H4 (cell line): ENCODE data around the gene WFIKKN1. TPM values are rescaled to one million over a fixed set of nuclear protein-coding genes. Genes with fewer than 3 reads are reported as not detected.
"Not testable (repeated sequence)": the region's sequence is repeated elsewhere in the genome, so short reads cannot be mapped to it uniquely, and the experiment has no call there.

ENCODE experiments used
- DNase-seq: peaks from one replicate; pipeline ENCODE4 v3.0.0-alpha.2; 2015; ENCODE audit warnings: low spot score
- total RNA-seq: library from RNA; depleted of rRNA; stranded (reverse); fragments of >200 nt; shearing (Covaris generic); gene quantifications from 2 replicates; pipeline ENCODE4 v1.2.3, GENCODE V29; 2014

Gene WFIKKN1
- total RNA-seq, 1 experiment from 2014 or later = not detected

DNA sequence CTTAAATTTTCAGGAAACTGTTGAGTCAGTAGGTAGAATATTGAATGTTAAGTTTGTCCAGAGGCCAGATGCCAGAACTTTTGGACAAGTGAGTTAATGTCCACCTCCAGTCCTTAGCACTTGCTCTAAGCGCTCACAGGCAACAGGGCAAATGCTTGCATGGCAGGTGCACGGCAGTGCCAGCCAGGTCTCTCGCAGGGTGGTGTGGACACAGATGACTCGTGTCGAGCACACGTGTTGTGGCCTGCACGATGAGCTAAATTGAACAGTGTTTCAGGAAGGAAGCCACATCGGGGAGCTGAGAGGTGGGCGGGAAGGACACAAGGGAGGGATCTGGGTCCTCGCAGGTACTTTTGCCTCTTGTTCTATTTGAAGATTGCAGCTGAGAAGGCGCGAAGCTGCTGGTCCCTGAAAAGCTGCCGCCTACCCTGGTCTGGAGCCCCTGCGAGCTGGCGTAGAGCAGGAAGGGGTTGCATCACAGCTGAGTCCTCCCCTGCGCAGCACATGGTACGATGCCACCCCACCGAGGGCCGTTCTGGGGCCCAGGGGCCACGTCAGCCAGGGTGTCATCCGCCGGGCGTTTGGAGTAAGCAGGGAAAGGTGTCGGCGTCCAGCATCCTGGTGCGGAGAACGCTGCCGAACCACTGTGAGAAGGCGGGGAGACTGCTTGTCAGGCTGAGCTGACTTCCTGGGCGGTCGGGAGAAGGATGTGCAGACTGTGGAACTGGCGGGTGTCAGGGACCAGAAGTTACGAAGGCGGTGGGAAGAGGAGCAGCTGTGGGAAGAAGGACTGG lies 34.6 kb upstream of the WFIKKN1 start:
- no peak for DNase-seq

DNA sequence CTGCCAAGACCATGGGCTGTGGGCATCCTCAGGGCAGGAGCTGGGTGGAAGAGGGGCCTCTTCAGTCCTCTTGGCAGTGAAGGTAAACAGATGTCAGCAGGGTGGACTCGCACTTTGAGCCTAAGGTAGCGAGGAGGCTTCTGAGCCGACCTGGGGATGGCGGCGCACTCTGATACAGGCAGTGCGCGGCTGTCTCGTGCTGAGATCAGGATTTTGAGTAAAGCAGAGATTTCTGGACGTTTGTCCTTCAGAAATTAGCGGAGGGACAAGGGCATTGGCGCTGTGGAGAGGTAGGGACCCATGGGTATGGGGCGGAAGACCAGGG lies 34.1 kb upstream of the WFIKKN1 start:
- no peak for DNase-seq

DNA sequence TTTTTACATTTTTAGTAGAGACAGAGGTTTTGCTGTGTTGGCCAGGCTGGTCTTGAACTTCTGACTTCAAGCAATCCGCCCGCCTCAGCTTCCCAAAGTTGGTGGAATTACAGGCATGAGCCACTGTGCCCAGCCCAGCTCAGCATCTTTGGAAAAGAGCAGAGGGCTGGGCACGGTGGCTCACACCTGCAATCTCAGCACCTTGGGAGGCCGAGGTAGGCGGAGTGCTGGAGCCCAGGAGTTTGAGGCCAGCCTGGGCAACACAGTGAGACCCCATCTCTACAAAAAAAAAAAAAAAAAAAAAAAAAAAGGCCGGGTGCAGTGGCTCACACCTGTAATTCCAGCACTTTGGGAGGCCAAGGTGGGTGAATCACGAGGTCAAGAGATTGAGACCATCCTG lies 33.1 kb upstream of the WFIKKN1 start:
- not testable (repeated sequence) for DNase-seq

DNA sequence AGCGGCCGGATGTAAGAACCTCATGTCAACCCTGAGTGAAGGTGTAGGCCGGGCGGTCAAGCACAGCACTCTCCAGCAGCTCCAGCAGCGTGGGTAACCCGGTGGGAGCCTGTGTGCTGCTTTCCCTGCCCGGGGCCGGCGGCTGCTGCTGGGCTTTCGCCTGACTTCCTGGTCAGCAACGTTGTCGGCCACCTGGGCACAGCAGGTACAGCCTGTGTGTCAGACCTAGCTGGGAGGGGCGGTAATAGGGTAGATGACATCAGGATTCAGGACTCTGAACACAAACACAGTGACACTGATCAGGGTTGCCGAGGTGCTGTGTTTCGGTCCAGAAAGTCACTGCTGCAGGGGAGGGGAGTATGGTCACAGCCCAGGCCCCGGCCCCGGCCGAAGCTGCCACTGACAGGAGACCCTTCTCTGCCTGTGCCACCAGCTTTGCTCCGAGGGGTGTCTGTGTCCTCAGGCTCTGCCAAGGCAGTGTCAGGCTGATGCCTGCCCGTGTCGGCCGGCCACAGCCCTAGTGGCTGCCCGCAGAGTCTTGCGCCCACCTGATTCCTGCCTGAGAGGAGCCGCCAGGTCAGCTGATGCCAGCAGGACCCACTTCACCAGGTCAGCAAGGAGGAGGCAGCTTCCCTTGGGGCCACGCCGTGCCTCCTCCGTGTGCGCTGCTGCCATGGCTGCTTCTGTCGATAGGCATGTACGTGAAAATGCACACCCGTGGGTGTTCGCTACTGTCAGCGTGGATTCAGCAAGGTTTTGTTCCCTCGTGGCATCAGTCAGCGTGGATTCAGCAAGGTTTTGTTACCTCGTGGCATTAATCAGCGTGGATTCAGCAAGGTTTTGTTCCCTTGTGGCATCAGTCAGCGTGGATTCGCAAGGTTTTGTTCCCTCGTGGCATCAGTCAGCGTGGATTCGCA lies 31.7 kb upstream of the WFIKKN1 start:
- no peak for DNase-seq

DNA sequence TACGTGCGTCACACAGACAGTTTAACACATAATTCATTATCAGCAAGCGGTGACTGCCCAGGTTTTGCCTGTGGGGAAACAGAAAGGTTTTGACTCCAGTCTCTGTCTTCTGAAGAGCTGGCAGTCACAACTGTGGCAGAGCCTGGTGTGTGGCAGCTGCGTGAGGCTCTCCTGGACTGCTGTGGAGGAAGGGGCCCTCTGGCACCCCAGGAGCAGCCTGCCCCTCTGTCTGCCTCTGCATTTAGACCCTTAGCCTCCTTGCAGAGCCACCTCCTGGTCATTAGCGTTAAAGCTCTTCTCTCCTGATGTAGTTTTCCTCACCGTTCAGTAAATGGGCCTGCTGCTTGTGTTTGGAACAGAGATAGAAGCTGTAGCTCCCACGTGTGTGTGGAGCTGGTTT lies 30.0 kb upstream of the WFIKKN1 start:
- DNase-seq = no peak

DNA sequence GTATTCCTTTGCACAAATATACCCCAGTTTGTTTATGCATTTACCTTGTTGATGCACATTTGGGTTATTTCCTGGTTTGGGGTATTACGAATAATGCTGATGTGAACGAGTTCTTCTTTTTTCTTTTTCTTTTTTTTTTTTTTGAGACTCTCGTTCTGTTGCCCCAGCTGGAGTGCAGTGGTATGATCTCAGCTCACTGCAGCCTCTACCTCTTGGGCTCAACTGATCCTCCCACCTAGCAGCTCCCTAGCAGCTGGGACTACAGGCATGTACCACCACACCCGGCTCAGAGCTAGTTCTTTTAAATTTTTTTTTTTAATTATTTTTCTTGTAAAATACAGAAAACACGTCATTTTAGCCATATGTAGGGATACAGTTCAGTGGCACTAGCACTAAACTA lies 26.9 kb upstream of the WFIKKN1 start:
- no peak for DNase-seq

DNA sequence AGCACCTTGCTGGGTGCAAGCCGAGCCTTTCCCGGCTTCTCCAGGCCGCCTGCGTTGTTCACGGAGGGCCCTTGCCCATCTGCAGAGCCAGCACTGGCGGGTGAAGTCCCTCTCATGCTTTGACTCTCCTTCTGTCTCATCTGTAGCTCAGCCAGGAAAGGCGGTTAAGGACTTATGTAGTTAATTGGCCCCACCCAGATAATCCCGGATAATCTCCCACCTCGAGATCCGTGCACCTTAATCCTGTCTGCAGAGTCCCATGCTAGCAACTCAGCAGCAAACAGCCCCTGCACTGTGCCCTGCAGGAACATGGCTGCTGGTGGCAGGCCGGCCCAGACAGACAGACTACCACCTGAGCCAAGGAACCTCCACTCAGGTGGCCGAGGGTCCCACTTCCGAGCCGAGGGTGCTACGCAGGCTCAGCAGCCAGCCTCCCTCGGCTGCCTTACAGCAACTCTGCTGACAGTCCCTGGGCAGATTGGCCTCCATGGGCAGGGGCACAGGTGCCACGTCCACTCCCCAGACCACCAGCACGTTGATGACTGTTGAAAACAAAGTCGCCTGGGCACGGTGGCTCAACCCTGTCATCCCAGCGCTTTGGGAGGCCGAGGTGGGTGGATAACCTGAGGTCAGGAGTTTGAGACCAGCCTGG lies 24.0 kb upstream of the WFIKKN1 start:
- no peak for DNase-seq

DNA sequence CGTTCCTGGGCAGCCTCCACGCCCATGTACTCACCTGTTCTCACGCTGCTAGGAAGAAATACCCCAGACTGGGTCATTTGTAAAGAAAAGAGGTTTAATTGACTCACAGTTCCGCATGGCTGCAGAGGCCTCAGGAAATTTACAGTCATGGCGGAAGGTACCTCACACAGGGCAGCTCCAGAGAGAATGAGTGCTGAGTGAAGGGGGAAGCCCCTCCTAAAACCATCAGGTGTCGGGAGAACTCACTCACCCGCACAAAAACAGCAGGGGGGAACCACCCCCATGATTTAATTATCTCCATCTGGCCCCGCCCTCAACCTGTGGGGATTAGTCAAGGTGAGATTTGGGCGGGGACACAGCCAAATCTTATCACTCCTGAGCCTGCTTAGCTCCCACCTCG lies 22.8 kb upstream of the WFIKKN1 start:
- no peak for DNase-seq

DNA sequence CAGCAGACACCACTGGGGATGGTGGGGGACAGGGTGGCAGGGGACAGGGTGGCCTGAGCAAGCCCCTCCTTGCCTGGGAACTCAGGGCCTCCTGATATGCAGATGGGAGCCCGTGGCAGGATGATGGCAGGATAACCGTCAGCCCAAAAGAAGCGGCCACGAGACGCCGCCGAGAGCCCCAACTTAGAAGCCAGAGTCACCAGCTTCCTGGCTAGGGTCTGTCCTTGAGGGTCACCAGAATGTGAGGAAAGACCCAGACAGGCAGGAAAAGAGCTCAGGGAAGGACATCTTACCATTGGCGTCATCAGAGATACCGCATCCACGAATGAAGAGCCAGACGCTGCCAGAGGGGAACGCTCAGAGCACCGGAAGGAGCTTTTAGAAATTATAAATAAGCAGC lies 21.5 kb upstream of the WFIKKN1 start:
- DNase-seq = no peak

DNA sequence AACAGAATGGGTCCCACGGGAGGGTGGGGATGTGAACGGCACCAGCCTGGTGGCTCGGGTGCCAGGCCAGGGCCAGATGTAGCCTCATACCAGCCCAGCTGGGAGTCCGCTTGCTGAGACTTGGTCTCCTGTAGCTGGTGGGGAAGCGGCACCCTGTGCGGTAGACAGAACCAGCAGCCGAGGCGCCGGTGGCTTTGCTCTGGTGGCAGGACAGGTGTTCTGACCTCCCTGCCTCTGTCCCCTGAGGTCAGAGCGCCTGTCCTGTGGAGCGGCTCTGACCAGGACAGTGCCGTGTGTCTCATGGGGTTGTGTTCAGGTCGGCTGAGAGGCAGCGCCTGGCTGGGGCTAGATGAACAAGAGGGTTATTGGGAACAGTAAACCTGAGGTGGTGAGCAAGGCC lies 20.8 kb upstream of the WFIKKN1 start:
- no peak for DNase-seq

DNA sequence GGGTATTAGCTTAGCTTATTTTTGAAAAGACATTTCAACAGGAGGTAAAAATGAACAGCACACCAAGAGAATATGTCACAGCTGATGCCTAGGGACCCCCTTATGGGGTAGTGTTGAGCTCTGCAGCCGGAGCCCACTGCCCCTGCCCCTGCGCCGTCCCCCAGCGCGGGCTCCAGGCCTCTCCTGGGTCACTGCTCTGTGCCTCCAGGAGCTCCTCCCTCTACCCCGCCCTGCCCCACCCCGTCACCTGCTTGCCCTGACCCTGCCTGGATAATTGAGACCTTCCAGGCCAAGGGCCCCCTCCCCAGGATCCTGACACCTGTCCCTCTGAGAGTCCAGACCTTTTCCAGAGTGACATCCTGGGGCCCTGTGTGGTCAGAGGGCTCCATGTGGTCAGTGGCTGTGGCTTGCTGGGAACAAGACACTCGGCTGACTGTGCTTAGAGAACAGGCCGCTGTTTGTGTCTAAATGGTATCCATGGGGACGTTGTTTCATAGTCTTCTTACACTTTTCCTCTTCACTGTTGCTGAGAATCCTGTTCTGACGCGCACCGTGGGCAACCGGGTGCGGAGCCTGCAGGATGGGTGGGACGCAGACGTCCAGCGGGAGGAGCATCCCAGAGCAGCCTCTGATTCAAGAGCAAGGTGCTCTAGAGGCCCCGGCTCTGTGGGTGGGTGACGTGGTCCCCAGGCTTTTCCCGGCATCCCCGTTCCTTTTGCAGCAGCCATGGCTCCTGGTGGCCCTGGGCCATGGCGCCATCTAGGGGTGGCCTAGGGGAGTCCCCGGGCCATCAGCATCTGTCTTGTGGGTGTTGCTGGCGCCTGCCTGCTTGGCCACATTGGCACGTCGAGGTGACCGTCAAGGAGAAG lies 20.0 kb upstream of the WFIKKN1 start:
- no peak for DNase-seq

DNA sequence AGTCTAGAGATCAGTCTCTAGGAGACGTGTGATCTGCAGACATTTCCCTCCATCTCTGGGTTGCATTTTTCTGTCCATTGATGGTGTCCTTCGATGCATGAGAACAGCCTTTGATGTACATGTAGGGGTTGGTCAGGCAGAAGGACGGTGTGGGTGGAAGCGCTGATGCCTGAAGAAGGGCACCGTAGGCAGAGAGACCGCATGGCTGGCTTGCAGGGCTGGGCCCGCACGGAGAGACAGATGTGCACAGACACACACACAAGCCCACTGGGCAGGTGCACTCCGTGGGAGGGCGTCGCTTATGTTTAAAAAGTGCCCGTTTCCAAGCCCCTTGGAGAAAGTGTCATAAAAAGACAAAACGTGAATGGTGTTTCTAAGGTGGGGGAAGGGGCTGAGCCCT lies 15.7 kb upstream of the WFIKKN1 start:
- no peak for DNase-seq

DNA sequence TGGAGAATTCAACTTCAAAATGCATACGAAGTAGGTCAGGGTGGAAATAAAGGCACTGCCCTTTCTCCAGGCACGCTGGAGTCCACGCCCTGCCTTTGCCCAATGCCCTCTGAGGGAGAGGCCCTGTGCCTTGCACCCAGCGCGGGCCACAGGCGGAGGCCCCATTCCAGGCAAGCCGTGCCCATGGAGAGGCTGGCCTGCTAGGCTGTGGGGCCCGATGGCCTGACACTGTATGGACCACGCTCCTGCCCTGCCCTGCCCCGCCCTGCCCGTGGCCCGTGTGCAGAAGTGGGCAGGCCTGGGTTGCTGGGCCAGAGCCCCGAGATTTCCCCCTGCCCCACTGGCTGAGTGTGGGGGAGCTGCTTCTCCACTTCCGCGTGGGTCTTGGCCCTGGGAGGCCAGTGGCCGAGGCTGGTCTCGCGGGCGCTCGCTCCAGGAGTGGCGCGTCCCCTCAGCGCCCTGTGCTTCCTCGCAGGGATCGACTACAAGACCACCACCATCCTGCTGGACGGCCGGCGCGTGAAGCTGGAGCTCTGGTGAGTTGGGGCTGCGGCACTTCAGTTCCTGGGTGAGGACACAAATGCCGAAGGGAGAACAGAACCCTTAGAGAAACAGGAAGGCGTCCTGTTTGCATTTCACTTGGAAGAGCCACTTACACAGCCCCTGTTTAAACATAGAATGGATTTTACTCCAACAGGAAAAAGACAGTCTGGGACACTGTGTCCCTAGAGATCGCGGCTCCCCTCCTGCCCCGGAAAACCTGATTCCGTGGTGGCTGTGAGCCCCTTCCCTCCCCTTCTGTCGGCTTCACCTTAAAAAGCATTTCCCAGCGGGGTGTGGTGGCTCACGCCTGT lies 13.8 kb upstream of the WFIKKN1 start:
- DNase-seq = no peak

DNA sequence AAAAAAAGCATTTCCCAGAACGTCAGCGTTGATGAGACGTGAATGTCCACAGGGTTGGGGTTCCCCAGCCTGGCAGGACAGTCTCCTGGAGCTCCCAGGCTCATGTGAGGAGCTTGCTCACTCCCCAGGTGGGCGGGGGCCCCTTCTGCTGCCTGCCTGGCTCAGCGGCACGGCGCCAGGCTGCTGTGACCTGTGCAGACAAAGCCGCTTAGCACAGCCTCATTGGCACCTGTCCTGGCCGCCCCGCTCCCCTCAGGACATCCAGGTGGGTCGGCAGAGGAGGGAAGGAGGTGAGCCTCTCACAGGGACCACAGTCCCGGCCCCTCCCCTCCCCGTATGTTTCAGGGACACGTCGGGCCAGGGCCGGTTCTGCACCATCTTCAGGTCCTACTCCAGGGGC lies 12.9 kb upstream of the WFIKKN1 start:
- no peak for DNase-seq

DNA sequence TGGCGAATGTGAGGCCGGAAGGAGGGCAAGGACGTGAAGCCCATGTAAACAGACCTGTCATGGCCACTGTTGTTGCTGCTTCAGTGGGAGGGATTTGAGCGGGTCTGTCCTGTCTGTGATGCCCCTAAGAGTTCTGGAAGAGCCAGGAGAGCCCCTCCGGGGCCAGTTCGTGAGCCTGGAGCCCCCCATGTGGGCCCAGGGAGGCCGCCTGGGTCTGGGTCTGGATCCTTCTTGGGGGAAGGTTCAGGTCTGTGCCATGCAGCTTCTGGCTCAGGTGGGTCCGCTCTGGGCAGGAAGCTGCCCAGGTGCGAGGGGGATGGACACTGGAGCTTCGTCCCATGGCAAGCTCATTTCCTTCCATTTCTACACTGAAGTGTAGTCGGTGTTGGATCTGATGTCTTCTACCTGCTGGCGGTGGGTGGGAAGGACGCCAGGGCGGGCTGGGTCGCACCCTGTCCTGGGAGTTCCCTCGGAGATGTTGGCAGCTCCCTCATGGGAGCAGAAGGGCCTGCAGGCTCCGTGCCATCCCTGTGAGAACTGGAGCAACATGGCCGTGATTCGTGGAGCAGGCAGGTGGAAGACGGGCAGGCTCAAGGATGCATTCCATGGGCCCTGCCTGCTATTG lies 11.2 kb upstream of the WFIKKN1 start:
- DNase-seq = no peak

DNA sequence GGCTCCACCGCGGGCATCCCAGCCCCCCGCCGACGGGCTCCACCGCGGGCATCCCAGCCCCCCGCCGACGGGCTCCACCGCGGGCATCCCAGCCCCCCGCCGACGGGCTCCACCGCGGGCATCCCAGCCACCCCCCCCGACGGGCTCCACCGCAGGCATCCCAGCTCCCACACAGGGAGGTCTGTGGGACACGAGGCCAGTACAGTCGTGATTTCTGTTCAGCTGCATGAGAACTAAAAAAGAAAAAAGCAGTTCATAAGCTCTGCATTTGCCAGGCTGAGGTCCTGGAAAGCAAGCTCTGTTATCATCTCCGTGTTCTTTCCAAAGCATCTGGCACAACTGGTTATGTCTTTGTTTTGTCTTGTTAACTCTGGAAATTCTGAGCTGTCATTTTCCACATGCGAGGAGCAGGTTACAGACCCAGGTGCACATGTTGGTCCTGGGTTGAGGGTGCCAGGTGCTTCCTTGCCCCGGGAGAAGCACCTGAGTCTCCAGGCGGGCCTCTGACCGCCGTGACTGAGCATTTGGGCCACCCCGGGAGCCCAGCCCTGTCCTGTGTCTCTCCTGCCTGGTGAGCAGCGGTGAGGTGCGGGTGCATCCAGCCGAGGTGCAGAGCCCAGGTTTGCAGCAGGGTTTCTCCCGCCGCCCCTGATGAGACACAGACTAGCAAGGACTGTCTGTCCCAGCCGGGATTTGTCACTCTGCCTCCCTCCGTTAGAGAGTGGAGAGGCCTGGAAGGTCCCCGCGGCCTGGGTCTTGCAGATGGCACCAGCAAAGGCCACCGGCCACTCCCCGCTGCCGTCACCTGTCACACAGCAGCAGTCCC lies 9.9 kb upstream of the WFIKKN1 start:
- DNase-seq = no peak

DNA sequence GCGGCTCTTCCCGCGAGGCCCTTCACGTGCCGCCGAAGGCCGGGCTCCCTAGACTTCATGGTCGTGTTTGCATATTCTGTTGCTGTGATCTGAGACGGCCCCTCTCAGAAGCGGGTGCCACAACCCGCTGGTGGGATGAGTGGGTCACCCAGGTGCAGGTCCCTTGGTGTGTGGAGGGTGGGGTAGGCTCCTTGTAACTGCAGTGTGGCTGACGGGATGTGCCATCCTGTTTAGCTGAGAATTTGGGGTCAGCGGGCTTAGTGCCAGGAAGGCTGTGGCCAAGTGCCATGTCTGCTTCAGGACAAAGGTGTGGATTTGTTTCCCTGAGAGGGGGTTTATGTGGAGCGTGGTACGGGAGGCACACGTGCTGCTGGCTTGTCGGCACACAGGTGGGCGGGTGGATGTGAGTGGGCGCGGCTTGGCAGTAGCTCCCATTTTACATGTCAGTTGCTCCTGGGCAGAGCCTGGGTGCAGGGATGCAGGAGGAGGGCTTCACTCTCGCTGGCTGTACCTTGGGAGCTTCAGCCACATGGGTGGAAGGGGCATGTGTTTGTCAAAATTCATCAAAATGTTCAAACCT lies 9.2 kb upstream of the WFIKKN1 start:
- DNase-seq = no peak

DNA sequence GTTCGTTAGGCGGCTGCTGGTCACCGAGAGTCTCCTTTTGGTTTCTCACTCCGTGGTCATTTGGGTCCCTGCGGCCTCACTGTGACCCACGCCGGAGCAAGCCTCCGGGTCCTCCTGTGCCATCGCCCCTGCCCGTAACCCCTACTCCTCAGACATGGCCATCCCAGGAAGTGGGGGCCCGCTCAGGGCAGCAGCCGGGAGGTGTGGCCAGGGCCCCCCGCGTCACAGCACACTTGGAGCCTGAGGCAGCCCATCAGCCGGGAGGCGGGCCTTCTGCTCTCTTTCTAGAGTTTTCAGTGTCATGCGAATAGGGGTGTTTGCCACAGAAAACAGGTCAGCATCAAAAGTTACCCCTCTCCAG lies 7.9 kb upstream of the WFIKKN1 start:
- DNase-seq = no peak

DNA sequence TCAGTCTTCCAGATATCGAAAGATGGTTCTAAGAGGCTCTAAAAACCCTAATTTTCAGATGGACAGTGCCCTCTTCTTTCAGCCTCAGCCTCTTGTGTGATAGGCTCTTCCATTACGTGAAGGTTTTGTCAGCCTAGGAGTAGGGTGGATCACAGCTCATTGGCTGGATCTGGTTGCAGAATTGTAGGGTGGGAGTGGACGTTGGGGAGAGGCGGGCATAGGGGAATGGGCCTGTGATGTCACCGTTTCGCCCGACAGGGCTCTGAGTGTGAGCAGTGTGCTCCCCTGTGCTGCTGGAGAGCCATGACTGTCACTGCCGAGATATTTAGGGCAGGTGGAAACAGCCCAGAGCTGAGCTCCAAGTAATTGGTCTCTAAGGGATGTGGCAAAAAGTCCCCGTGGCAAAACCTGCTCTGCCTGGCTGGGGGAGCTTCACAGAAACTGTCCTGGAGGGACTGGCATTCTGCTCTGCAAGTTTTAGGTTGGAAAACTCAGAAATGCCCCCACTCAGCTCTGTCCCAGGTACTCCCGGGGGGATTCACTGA lies 6.2 kb upstream of the WFIKKN1 start:
- DNase-seq = no peak
